ENCODE measurements around the gene CMTM5. TPM values are rescaled to one million over a fixed set of nuclear protein-coding genes. Genes with fewer than 3 reads are reported as not detected.

Gene CMTM5
- polyA plus RNA-seq, 1 of the 3 experiments (the other 2 are of a cell fraction): 0.13 TPM

DNA sequence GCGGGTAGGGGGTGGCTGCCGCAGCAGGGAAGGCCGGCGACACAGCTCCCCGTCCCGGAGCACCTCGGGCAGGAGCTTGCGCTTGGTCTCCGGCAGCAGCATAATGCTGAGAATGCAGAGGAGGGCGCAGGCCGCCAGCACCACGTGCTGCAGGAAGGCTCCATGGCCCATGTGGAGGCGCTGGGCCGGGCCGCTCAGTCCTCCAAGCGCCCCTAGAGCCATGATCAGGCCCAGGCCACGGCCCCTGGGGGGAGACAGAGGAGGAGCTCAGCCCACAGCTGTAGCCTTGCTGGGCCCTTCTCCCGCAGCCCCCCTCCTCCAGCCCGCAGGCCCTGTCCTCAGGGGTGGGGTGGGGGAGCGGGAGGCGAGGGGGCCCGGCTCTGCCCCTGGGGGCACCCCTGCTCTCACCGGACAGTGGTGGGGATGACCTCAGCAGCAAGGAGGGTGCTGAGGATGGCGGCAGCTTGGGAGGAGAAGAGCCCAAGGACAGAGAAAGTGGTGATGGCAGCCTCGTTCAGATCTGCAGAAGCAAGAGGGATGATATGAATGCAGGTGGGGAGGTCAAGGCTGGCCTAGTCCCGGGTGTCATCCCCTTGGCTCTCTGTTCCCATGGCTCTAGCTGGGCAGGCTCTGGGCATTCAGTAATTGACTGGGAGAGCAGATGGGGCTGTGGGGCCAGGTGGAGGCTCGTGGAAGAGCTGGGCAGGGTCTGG is 30.0 kb upstream of the CMTM5 start:
- Histone ChIP-seq H3K9me3 (no peaks in the 10 kb centered on the region), H2AFZ (ENCODE audit: low read depth) (no peak overlapping the region), H3K9me2 (no peaks in the 10 kb centered on the region), H3K9ac (no peak overlapping the region), H3F3A (replicated peaks; ENCODE audit: insufficient read depth) (no peaks in the 10 kb centered on the region), H3K4me1 (ENCODE audit: control insufficient read depth in 1 of 2, insufficient read depth in 2 of 2, low read depth in 1 of 2, low read length in 1 of 2) (peaks cover 0 to 8% of the 10 kb centered on the region in 2 experiments; a peak in 1 of 4 replicates), H3K79me2 (ENCODE audit: insufficient read depth) (no peaks in the 10 kb centered on the region), H3K4me3 (ENCODE audit: low read depth in 2 of 2, low read length in 1 of 2) (no peak overlapping the region), H4K20me1 (ENCODE audit: insufficient read depth) (no peaks in the 10 kb centered on the region), H3K27me3 (ENCODE audit: insufficient read depth) (no peaks in the 10 kb centered on the region), H3K36me3 (replicated peaks in 1 of 2; ENCODE audit: control insufficient read depth in 1 of 2, insufficient read depth in 2 of 2, low read length in 1 of 2) (peaks cover 0 to 2% of the 10 kb centered on the region in 2 experiments), H3K4me2 (no peak overlapping the region), H3K27ac (ENCODE audit: low read depth in 2 of 2, low read length in 1 of 2) (no peak overlapping the region; a peak in 1 of 4 replicates)
- DNase-seq: no peak
- ChIA-PET POLR2A (interaction anchor here (1.5 to 2.7 kb wide), 3 partner anchors 19 to 24 kb away, joined by 3 to 8 read pairs (median 7); no protein-coding TSS in a partner anchor), CTCF (interaction anchor here (0.9 to 3.5 kb wide), 9 partner anchors 9 to 242 kb away, joined by 3 to 19 read pairs (median 7); partner anchors contain the start of gene PABPN1)
- TF ChIP-seq NRF1 (IDR thresholded peaks at IDR 0.05; ENCODE audit: low read depth, low read length) (no peak), SMC3 (IDR thresholded peaks at IDR 0.05; ENCODE audit: low read depth, low read length) (no peak), NFIC (IDR thresholded peaks at IDR 0.05; ENCODE audit: borderline replicate concordance) (no peak)
- TF ChIP-seq, protein P1, sequence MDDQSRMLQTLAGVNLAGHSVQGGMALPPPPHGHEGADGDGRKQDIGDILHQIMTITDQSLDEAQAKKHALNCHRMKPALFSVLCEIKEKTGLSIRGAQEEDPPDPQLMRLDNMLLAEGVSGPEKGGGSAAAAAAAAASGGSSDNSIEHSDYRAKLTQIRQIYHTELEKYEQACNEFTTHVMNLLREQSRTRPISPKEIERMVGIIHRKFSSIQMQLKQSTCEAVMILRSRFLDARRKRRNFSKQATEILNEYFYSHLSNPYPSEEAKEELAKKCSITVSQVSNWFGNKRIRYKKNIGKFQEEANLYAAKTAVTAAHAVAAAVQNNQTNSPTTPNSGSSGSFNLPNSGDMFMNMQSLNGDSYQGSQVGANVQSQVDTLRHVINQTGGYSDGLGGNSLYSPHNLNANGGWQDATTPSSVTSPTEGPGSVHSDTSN (IDR thresholded peaks at IDR 0.05): no peak
- WGBS (ENCODE audit: low lambda C conversion rate): 95% methylated on average over 6 of the region's 27 CpGs

- TF ChIP-seq FOXJ3 (CRISPR knock-in tag; IDR thresholded peaks at IDR 0.05) (no peak), NFIC (IDR thresholded peaks at IDR 0.05; ENCODE audit: borderline replicate concordance) (no peak), FOSL2 (IDR thresholded peaks at IDR 0.05; ENCODE audit: borderline replicate concordance, low read depth) (no peak), CHD2 (IDR thresholded peaks at IDR 0.05; ENCODE audit: low read length, partially characterized antibody) (no peak), ZBTB33 (IDR thresholded peaks at IDR 0.05; ENCODE audit: borderline replicate concordance, low read depth) (no peak), ELF1 (IDR thresholded peaks at IDR 0.05) (no peak)
- TF ChIP-seq, protein P1 (IDR thresholded peaks at IDR 0.05): no peak
- Histone ChIP-seq H3K36me3 (replicated peaks in 1 of 2; ENCODE audit: control insufficient read depth in 1 of 2, insufficient read depth in 2 of 2, low read length in 1 of 2) (peaks cover 0 to 2% of the 10 kb centered on the region in 2 experiments), H3K4me1 (ENCODE audit: control insufficient read depth in 1 of 2, insufficient read depth in 2 of 2, low read depth in 1 of 2, low read length in 1 of 2) (peaks cover 0 to 8% of the 10 kb centered on the region in 2 experiments; a peak in 1 of 4 replicates), H2AFZ (ENCODE audit: low read depth) (no peak overlapping the region), H3K9ac (no peak overlapping the region), H4K20me1 (ENCODE audit: insufficient read depth) (no peaks in the 10 kb centered on the region), H3K4me3 (ENCODE audit: low read depth in 2 of 2, low read length in 1 of 2) (no peak overlapping the region), H3F3A (replicated peaks; ENCODE audit: insufficient read depth) (no peaks in the 10 kb centered on the region), H3K9me3 (no peaks in the 10 kb centered on the region), H3K79me2 (ENCODE audit: insufficient read depth) (no peaks in the 10 kb centered on the region), H3K9me2 (no peaks in the 10 kb centered on the region), H3K4me2 (no peak overlapping the region), H3K27me3 (ENCODE audit: insufficient read depth) (no peaks in the 10 kb centered on the region), H3K27ac (ENCODE audit: low read depth in 2 of 2, low read length in 1 of 2) (no peak overlapping the region; a peak in 1 of 4 replicates)
- ChIA-PET POLR2A (interaction anchor here (2.0 to 2.7 kb wide), 2 partner anchors 18 to 21 kb away, joined by 7 to 8 read pairs; no protein-coding TSS in a partner anchor), CTCF (interaction anchor here (1.1 to 3.5 kb wide), 5 partner anchors 10 to 241 kb away, joined by 4 to 16 read pairs (median 5); no protein-coding TSS in a partner anchor)
- 99% methylated on average over 12 of the region's 19 CpGs for WGBS (ENCODE audit: low lambda C conversion rate)
- DNase-seq: no peak
Measured at GRCh38 chr14:23347406-23348296, 29.2 kb upstream of the CMTM5 start.
